ENCODE results near the gene HEATR5A.
"Not testable (repeated sequence)": the region's sequence is repeated elsewhere in the genome, so short reads cannot be mapped to it uniquely, and the experiment has no call there.

HEATR5A gene

DNA sequence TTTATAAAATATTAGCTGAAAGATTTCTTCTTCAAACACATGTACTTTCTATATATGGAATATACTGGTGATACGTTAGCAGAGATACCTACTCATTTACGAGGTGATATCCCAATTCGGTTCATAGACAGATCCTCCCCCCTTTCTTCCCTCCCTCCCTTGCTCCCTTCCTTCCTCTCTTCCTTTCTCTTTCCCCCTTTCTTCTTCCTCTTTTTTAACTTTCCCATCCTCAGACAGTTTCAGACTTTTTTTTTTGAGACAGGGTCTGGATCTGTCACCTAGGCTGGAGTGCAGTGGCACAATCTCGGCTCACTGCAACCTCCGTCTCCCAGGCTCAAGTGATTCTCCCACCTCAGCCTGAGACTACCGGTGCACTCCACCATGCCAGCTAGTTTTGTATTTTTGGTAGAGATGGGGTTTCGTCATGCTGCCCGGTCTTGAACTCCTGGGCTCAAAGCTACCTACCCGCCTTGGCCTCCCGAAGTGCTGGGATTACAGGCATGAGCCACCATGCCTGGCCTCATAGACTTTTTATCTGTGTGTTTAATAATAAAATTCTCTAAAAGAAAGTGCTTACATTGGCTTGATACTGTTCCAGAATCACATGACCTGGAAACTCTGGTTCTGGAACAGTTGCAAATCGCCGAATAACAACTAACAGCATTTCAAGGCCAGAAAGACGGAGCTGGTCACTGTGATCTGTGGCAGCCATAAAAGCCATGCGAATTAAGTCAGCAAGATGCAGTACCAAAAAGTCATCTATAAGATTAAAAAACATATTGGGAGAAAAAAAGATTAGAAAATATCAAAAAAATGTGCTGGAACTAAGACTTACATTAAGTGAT lies 99.2 kb downstream of the HEATR5A start:
- DNase-seq = no peak

DNA sequence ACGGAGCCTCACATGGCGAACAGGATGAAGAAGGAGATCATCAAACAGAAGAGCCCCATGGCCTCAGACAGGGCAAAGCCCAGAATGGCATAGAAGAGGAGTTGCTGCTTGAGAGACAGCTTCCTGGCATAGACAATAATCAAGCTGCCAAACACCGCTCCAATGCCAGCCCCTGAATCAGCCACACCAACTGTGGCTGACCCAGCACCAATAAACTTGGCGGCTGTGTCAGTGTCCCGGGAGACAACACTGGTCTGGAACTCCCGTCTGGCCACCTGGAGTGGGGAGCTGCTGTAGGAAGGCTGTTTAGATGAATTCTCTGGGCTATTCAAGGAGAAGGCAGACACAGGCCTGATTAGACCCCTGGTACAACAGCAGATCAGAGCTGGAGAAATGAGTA lies 100.1 kb downstream of the HEATR5A start:
- no peak for DNase-seq

DNA sequence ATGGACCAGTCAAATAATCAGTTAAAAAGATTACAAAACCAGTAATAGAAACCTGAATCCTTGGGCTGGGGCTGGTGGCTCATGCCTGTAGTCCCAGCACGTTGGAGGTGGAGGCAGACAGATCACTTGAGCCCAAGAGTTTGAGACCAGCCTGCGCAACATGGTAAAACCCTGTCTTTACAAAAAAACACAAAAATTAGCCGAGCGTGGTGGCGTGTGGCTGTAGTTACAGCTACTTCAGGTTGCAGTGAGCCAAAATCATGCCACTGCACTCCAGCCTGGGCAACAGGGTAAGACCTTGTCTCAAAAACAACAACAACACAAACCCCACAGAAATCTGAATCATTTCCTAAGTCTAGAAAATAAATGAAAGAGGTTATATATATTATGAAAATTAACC lies 100.6 kb downstream of the HEATR5A start:
- DNase-seq = no peak

DNA sequence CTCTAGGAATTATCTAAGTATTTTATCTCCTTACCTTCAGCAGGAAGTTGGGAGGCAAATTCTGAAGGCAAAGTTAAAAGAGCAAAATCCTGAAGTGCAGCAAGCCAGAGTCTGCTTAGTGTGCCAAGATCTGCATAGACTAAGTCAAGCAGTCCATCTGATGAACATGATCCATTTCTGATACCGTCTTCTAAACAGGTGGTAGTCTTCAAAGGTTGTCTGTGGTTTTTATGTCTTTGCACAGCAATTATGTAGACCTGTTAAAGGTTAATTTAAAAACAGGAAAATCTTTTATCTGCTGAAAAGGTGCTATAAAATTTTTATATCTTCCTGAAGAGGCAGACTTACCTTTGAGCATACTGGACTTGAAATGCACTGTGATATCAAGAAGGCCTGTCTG lies 107.4 kb downstream of the HEATR5A start:
- DNase-seq = no peak

DNA sequence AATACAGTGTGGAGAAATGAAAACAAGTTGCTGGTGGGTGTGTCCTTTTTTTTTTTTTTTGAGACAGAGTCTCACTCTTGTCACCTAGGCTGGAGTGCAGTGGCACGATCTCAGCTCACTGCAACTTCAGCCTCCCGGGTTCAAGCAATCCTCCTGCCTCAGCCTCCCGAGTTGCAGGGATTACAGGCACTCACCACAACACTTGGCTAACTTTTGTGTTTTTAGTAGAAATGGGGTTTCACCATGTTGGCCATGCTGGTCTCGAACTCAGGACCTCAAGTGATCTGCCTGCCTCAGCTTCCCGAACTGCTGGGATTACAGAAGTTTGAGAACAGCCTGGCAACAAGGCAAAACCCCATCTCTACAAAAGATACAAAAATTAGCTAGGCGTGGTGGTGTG lies 108.0 kb downstream of the HEATR5A start:
- DNase-seq = not testable (repeated sequence)

DNA sequence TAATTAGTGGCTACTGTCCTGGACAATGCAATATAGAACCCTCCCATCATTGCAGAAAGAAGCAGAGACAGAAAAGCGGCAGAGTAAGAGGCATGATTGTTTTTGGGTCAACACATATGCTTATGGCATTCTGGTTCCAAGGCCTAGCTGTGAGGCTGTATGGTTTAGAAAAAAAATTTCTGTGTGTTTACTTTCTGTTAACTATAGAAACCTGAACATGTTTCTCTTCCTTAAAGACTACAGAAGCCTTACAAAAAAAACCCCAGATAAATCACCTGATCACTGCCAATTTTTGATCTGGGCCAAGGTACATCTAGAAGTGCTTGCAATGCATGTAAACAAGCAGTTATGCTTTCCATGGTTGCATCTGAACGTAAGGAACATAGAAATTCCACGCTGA lies 112.7 kb downstream of the HEATR5A start:
- DNase-seq = no peak

DNA sequence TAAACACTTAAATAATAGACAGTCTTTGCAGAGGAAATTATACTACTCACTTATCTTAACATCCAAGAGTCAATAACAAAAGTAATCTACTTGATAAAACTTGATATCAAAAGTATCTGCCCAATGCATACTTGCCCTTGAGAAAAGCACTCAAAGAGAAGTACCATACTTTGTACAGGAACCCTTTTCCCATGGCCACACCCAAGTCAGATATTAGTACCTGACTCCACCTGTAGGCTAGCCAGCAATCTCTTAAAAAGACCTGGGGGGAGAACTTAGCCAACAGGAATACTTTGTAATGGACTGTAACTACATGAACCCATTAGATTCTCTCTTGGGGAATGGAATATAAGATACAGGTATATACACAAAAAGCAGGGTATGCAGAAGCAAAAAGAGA lies 113.2 kb downstream of the HEATR5A start:
- no peak for DNase-seq

DNA sequence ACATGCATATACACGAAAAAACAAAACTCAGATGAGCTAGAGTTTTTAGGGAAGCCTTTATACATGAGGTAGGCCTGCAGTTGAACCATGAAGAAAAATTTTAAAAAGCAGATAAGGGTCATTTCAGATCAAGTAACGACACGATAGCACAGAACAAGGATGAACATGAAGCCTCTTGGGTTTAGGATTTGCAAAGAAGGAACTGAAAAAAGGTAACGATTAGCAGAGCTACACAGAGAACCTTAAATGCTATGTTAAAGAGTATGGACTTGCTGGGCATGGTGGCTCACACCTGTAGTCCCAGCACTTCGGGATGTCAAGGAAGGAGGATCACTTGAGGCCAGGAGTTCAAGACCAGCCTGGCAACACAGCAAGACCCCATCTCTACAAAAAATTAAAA lies 116.7 kb downstream of the HEATR5A start:
- DNase-seq = no peak

DNA sequence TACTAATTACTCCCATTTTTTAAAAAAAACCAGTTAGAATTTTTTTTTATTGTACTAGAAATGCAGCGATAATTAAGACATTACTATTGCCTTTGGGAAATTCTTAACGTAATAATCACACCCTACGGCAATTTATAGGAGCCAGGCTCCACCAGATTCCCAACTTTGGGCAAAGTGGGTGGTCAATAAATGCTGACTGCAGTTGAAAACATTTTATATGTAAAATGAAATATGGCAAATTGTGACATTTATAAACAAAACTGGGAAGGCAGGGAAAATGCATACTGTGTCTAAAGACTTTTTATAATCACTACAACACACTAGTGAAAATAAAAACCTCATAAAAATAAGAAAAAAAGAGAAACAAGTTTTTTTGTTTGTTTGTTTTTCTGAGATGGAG lies 119.5 kb downstream of the HEATR5A start:
- no peak for DNase-seq

DNA sequence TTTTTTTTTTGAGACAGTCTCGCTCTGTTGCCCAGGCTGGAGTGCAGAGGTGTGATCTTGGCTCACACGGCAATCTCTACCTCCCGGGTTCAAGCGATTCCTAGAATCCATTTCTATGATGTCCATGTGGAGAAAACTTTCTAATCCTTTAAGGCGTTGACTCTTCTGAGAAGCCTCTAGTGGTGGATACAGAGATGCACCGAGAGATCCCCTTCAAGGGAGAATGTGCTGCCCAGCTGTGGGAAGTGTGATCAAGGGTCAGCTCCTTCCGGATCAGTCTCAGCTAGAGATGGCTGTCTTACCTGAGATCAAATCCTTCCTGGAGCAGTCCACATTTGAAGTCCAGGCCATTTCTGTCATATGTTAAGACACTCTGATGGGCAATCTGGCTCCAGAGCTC lies 120.1 kb downstream of the HEATR5A start:
- DNase-seq = no peak

DNA sequence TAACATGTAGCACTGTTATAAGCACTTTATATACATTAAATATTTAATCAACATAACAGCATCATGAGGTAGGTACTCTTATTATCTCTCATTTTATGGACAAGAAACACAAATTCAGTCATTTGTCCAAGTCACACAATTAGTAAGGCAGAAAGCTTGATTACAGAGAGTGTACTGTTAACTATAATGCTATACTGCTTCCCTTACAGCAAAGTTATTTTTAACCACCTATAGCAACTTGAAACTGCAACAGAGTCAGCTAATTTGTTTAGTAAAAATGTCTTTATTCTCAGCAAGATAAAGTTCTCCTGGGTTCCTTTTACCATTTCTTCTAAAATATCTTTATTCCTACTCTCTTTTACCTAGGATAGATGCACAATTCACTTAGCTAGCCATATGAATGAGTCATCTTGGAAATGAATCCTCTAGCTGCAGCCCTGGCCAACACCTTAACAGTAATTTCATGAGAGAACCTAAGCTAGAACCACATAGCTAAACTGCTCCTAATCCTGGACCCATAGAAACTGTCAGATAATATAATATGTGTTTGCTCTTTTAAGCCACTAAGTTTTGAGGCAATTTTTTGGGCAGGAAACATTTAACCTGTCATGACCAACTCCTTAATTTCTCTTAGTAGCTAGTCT lies 122.5 kb downstream of the HEATR5A start:
- no peak for DNase-seq

DNA sequence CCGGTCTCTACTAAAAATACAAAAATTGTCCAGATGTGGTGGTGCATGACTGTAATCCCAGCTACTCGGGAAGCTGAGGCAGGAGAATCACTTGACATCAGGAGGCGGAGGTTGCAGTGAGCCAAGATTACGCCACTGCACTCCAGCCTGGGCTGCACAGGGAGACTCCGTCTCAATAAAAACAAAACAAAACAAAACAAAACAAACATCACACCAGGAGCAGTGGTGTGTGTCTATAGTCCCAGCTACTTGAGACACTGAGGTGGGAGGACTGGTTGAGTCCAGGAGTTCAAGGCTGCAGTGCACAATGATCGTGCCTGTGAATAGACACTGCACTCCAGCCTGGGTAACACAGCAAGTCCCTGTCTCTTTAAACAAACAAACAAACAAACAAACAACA lies 123.2 kb downstream of the HEATR5A start:
- no peak for DNase-seq

DNA sequence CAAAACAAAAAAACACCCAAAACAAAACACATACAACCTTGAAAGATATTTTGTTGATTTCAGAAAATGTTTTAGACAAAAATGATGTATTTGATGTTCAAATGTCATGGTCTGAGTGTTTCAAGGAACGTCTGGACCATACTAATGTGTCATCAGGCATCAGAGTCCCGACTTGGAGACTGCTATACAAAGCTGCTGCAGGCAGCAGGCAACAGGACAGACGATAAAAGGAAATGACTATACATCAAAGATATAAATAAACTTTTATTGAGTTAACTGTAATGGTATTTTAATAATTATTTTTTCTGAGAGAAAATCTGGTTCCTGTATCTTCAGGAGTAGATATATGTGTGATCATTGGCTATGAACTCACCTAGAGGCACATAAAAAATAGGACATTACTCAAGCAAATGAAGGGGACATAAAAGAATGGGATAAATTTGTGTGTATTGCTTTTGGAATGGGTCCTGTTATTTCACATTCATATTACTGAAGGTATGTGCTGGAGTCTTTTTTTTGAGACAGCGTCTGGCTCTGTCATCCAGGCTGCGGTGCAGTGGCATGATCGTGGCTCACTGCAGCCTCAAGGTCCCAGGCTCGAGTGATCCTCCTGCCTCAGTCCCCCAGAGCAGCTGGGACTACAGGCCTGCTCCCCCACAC lies 125.5 kb downstream of the HEATR5A start:
- no peak for DNase-seq

DNA sequence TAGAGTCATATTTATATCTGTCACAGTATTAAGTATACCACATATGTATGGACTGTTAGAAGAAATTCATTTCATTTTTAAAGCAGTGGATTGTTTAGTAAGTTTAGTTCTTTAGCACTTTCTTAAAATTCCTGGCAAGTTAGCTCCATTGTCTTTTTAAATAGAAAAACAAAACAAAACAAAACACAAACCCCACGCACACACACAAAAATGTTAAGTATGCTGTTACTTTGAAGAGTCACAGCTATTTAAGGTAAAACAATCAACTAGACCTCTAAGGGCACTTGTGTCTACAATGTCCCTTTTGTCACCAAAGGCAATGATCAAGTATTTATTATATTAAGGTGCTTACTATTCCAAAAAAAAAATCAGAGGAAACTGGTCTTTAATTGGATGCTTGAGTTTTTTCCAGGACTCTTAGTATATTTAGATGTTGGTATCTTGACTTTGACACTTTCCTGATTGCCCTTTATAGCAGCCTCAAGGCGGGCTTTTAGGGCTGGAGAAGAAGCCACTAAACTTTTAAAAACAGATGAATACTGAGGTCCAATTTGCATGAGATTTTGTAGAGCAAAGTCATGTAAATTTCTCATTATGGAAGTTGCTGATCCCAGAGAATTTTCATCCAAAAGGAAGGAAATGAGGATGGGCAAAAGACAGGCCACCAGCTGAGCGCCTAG lies 127.3 kb downstream of the HEATR5A start:
- no peak for DNase-seq

DNA sequence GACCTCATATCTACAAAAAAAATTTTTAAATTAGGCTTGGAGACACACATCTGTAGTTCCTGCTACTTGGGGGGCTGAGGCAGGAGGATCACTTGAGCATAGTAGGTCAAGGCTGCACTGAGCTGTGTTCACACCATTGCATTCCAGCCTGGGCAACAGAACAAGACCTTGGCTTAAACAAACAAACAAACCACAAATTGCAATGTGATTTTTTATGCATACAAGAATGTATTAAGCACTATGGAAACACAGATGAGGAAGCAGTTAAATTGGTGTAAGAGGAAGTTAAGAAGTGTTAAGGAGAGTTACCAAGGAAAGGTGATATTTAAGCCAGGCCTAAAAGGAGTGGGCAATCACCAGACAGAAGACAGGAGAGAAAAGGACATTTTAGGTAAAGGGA lies 129.1 kb downstream of the HEATR5A start:
- DNase-seq = no peak

DNA sequence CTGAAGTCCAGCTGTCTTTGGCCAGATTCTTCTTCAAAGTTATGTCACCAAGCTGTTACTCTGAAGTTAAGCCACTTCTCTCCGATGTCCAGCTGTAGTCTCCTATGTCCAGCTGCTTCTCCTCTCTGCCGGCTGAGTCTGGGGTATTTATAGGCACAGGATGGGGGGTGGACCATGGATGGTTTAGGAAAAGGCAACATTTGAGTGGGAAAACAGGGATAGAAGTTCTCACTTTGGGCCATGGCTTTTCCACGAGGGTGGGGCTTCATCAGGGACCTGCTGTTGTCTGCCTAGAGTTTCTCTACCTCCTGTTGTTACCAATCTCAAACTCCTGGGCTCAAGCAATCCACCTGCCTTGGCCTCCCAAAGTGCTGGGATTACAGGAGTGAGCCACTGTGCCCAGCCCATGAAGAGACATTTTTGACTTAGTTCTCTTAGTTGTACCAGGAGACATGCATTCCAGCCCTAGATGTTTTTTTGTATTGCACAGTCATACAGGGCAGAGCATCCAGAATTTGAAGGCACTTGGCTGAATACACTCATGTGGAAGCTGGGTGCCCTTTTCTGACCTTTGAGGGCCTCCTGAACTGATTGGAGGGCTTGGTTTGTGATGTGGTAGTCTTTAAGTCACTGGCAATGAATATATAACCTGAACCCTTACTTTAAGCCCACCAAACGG lies 132.9 kb downstream of the HEATR5A start:
- DNase-seq = no peak

DNA sequence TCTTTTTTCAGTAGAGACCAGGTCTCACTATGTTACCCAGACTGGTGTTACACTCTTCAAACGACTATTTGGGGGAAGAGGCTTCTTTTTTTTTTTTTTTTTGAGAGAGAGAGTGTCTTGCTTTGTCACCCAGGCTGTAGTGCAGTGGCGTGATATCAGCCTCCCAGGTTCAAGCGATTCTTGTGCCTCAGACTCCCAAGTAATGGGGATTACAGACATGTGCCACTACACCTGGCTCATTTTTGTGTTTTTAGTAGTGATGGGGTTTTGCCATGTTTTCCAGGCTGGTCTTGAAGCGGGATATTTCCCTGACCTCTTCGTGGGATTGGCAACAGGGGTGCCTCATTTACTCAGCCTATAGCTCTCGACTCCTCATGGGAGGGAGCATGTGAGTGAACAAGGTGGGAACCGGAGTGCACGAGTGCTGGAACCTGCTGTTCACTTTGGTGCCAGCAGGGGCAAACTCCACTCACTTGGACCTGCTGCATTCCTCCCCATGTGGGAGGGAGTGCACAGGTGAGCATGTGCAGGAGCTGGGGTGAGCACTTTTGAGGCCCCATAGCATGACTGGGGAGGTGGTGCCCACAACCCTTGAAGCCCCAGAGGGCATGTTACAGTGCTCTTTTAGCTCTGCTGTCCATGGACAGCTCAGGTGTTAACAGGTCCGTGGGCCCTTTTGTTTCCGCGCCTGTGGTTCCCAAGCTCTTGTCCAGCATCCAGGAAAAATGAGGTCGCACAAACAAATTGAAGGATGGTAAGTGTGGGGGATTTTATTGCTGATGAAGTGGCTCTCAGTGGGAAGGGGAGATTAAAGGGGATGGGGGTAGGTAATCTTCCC lies 133.7 kb downstream of the HEATR5A start:
- no peak for DNase-seq

DNA sequence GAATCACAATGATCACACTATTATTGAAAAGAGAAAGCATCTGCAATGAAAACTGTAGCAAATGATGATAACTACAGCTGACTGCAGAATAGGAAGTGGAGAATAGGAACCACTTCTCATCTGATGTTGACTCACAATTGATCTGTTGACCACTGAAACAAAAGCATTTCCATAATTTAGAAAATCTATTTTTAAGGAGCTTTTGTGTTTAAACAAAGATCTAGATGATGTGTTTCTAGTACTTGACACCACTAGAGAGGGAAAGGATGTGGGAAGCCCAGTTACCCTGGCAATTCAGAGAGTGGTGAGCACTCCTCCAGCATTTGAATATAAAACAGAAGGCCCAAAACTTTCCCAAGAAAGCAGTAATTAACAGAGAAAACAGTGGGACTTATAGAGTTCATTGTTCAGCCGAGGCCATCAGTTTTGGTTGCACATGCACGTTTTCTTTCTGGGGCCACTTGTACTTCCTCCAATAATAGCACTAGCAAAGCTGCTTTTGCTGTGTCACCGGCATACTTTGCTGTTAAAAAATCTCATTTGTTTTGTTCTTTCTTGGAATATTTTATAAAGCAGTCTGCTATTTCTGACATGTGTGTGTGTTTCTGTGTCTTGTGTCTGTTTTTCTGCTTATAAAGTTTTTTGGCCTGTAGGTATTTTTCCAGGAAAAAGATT lies 136.6 kb downstream of the HEATR5A start:
- DNase-seq = no peak

DNA sequence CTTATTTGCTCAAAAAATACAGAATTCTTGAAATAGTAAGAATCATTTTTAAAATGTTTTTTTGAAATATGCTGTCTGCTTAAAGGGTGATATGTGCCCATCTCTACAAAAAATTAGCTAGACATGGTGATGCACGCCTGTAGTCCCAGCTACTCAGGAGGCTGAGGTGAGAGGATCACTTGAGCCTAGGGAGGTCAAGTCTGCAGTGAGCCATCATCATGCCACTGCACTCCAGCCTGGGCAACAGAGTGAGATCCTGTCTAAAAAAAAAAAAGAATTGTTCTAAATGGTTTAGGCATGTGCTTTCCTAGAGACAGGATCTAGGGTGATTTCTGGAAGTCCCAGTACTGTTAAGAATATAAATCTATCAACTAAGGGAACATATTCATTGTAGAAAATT lies 137.2 kb downstream of the HEATR5A start:
- no peak for DNase-seq

DNA sequence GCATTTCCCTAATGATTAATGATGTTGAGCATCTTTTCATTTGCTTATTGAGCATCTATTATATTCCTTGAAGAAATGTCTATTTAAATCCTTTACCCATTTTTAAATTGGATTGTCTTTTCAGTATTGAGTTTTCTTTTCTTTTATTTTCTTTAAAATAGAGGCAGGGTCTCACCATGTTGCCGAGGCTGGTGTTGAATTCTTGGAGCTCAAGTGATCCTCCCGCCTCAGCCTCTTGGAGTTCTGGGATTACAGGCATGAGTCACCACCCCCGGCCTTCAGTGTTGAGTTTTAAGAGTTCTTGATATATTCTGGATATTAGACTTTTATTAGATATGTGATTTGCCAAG lies 139.5 kb downstream of the HEATR5A start:
- no peak for DNase-seq

DNA sequence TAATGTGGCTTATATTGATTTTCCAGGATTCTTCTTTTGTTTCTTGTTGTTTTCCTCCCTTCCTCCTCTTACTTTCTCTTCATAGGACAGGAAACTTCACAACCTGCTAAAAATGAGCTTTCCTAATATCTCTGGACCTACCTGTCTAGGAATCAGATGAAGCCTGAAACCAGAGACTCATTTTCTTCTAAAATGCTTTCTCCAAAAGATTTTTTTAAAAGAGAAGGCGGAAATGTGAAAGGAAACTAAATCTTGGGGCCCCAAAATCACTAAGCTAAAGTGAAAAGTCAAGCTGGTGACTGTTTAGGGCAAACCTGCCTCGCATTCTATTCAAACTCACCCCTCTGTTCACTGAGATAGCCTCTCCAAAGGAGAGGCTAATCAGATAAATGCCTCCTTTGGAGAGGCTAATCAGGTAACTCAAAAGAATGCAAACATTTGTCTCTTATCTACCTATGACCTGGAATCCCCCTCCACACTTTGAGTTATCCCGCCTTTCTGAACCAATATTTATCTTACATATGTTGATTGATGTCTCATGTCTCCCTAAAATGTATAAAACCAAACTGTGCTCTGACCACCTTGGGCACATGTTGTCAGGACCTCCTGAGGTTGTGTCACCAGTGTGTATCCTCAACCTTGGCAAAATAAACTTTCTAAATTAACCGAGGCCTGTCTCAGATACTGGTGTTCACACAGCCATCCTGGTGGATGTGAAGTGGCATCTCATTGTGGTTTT lies 140.0 kb downstream of the HEATR5A start:
- no peak for DNase-seq
